ENCODE data around the gene SPTBN1. TPM values are rescaled to one million over a fixed set of nuclear protein-coding genes. Genes with fewer than 3 reads are reported as not detected.

SPTBN1 gene
- polyA plus RNA-seq, 1 donor, result 256 TPM

DNA sequence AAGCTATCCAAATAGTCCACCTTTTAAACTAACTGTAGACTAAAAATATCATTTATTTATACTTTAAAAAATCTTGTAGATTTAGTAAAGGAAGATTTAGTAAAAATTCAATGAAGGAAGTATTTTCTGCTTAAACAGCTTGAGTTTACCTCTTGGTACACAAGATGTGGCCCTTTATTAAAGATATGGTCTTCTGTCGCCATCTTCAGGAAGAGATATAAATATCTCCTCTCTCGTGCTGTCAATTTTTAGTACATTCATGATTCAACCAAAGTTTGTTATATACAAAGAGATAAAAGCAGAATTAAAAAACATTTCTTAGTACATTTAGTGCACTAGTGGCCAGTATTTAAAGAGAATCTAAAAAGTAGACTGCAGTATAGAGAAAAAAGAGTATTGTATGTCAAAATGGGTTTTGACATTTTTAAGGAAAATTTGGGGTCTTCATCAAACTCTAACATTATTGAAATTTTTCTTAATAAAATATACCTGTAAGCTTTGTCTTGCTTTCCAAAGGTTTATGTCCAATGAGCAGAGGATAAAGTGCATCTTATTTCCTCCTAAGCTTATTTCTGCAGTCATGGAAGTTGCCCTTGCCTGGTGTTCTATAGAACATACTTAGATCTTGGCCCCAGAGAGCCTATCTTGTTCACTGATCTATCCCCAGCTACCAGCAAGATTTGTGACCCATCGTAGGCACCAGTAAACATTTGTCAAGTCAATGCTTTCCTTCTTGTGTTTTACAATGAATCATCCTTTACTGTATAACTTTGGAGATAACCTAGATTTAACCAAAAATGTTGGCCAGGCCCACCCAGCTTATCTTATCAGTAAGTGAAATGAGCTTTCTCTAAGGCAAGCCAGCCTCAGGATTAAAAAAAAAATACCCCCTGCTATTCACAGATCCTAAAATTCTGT is 248.8 kb downstream of the SPTBN1 start:
- DNase-seq (ENCODE audit: low read depth), result peak; percentile 49

DNA sequence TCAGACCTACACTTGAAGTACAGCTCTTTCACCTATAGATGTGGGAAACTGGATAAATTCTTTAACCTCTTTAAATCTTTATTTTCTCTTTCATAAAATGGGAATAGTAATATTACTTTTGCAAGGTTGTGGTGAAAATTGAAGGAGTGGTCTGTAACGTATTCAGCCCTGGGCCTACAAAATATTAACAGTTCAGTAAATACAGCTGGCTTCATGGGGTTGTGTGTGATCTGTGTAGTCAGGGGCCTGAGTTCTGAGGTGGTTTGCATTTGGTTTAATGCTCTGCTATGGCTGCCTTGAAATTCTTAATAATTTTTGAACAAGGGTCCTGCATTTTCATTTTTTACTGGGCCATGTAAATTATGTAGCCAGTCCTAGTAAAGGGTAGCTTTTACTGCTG is 250.5 kb downstream of the SPTBN1 start:
- DNase-seq (ENCODE audit: low read depth), result no peak

DNA sequence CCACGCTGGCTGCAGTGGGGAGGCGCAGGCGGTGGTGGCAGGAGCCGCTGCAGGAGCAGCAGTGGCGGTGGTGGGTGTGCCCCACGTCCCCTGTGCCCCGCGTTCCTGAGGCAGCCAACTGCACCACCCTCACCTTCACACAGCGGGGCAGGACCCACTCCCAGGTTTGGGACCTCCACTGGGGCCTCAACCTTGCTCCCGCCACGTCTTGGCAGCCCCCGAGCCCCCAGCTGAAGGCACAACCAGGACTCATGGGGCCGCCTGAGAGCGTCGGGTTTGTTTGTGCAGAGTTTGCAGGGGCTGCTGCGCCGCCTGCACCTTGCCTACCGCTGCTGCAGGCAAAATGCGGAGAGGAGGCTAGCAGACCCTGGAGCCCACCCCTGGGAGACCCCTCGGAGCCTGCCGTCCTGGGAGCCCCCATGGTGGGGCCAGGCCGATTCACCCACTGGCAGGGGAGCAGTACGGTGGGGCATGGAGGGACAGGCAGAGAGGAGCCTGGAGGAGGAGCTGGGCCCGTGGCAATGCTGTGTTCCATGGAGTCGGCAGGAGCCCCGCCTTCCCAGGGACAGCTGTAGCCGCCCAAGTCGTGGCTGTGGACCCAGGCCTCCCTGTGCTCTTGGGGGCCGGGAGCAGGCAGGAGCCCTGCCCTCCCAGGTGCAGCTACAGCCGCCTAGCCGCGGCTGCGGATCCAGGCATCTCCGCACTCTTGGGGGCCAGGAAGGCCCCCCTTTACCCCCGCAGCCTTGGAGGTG is 252.6 kb downstream of the SPTBN1 start:
- DNase-seq (ENCODE audit: low read depth), result no peak

DNA sequence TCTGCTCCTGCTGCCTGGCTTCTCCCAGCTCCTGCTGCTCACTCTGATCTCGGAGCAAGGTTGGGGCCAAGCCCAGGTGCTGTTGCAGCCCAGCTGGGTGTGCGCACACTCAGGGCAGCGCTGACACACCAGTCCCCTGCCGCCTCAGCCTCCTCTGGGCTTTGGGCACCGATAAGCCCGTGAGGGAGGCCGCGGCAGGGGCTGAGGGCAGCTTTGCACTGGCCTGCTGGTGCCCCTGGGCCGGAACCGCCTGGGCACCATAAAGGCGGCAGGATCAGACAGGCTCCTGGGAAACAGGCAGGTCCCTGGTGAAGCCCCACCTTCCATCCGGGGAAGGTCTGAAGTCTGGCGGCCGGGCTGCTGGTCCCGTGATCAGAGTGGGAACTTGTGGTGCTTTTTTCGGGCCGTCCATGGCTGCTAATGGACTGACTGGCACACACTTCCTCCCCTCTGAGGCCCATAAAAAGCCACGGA is 253.2 kb downstream of the SPTBN1 start:
- DNase-seq (ENCODE audit: low read depth), result no peak

DNA sequence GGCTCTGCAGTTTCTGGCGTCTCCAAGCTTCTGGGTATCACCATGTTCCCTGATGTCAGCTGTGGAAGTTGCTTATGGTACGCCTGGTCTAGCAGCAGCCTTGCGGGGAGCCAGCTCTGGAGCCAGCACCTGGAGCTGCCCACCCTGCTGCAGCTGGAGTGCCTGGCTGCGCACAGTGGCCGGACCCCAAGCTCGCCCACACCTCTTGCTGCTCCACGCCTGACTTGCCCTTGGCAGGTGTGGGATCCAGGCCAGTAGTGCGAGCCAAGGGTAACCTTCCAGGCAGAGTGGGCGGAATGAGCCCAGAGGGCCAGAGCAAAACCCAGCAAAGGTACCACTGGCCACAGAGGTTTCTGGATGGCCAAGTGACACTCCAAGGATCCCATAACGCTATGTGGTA is 254.1 kb downstream of the SPTBN1 start:
- DNase-seq (ENCODE audit: low read depth), result no peak

DNA sequence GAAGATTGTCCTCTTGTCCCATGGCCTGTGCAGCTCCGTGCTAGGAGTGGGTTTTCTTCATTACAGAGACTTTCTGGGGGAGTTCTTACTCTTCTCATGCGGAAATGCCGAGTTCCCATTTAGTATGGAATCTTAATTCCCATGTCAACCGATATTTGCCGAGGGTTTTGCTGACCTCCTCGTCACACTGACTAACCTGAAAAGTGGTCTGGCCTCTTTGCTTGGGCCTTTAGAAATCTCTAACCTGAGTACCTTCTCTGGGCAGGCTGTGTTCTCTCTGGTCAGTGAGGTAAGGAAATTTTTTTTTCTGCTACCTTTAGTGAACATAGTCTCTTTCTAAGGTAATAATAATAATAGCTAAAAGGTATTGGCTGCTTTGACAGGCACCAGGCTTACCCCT is 256.4 kb downstream of the SPTBN1 start:
- DNase-seq (ENCODE audit: low read depth), result no peak

DNA sequence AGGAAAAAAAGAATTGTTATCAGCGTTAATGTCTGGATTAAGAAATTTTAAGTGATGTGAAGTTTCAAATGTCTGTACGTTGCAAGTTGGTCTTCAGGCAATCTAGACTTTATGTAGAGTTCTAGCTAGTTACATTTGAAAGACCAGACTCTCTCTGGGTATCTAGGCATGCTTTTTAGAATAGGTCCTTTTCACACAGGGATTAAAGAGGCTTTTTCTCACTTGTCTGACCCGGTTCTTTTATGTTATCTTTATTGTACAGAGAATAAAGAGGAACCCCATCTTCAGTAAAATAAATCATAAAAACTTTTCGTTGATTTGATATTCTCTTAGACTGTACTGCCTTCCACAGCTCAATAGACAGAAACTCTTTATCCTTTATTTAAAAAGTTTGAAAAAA is 258.9 kb downstream of the SPTBN1 start:
- no peak for DNase-seq (ENCODE audit: low read depth)

DNA sequence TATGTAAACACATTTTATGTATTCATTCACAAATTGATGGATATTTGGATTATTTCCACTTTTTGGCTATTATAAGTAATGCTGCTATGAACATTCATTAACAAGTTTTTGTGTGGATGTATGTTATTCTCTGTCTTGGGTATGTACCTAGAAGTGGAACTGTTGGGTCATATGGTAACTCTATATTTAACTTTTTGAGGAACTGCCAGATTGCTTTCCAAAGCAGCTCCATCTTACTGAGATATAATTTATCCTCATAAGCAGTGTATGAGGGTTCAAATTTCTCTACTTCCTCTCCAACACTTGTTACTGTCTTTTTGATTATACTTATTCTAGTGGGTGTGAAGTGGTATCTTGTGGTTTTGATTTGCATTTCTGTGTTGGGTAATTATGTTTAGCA is 260.2 kb downstream of the SPTBN1 start:
- no peak for DNase-seq (ENCODE audit: low read depth)

DNA sequence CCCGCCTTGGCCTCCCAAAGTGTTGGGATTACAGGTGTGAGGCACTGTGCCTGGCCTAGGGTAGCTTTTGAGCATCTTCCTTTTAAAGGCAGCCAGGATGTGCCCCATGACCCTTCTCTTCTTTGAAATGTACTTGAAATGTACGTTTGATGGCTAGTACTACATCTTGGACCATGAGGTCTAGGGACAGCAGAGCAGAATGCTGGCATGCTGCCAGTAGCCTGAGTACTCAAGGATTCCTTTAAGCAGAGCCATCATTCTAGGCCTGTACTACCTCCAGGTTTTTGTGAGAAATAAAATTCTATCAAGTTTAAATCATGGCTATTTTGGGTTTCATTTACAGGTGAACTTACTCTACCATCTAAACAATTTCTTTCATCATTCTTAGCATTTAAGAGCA is 264.4 kb downstream of the SPTBN1 start:
- DNase-seq (ENCODE audit: low read depth), result no peak

Other genes with a start within 250 kb of the SPTBN1 start
- 0.10 TPM for gene TSPYL6, start 200.1 kb upstream of the SPTBN1 start, polyA plus RNA-seq (ENCODE audit: insufficient read length)

Measured in forelimb muscle (tissue), 1 donor.